NOMO-1 treated with DMSO at 0.1 percent for 48 hours (cell line): Measurements from ENCODE around the gene SGCD.
"Not testable (repeated sequence)": the region's sequence is repeated elsewhere in the genome, so short reads cannot be mapped to it uniquely, and the experiment has no call there.

Experiments
- DNase-seq: peaks from one replicate; lab custom pipeline; 2025; ENCODE audit not compliant: unreplicated experiment; lab: John Stamatoyannopoulos, UW

SGCD gene

GRCh38 chr5:156552855-156553358 is 225.9 kb downstream of the SGCD start:
- DNase-seq: no peak

- DNase-seq: no peak
Observed at GRCh38 chr5:156556666-156557406, 229.9 kb downstream of the SGCD start.

- no peak for DNase-seq
Observed at GRCh38 chr5:156560002-156560401, 233.0 kb downstream of the SGCD start.

- no peak for DNase-seq
Observed at GRCh38 chr5:156561651-156562050, 234.7 kb downstream of the SGCD start.

GRCh38 chr5:156570615-156571014 is 243.7 kb downstream of the SGCD start:
- DNase-seq: no peak

- no peak for DNase-seq
Observed at GRCh38 chr5:156581725-156582124, 254.8 kb downstream of the SGCD start.

- DNase-seq: no peak
Observed at GRCh38 chr5:156582193-156582598, 255.2 kb downstream of the SGCD start.

- DNase-seq: no peak
Observed at GRCh38 chr5:156584871-156585270, 257.9 kb downstream of the SGCD start.

- DNase-seq: no peak
Observed at GRCh38 chr5:156585999-156586398, 259.0 kb downstream of the SGCD start.

- no peak for DNase-seq
Observed at GRCh38 chr5:156587012-156587411, 260.0 kb downstream of the SGCD start.

GRCh38 chr5:156588306-156588705 is 261.3 kb downstream of the SGCD start:
- DNase-seq: no peak

GRCh38 chr5:156589104-156589945 is 262.4 kb downstream of the SGCD start:
- no peak for DNase-seq

- DNase-seq: no peak
Observed at GRCh38 chr5:156589946-156590216, 262.9 kb downstream of the SGCD start.

- no peak for DNase-seq
Observed at GRCh38 chr5:156590978-156591377, 264.0 kb downstream of the SGCD start.

GRCh38 chr5:156591631-156592030 is 264.7 kb downstream of the SGCD start:
- no peak for DNase-seq

- DNase-seq: no peak
Observed at GRCh38 chr5:156593546-156593945, 266.6 kb downstream of the SGCD start.

- DNase-seq: no peak
Observed at GRCh38 chr5:156594406-156594805, 267.4 kb downstream of the SGCD start.

GRCh38 chr5:156595132-156595787 is 268.3 kb downstream of the SGCD start:
- DNase-seq: no peak

- DNase-seq: no peak
Observed at GRCh38 chr5:156597276-156597675, 270.3 kb downstream of the SGCD start.

- no peak for DNase-seq
Observed at GRCh38 chr5:156598964-156599363, 272.0 kb downstream of the SGCD start.

- not testable (repeated sequence) for DNase-seq
Observed at GRCh38 chr5:156610582-156610981, 283.6 kb downstream of the SGCD start.

GRCh38 chr5:156615901-156616300 is 288.9 kb downstream of the SGCD start:
- DNase-seq: no peak
